Spleen (tissue), 11 donors: Measurements from ENCODE around the gene C8A. TPM values are rescaled to one million over a fixed set of nuclear protein-coding genes. Genes with fewer than 3 reads are reported as not detected.

Experiments used
- DNase-seq: peaks from one replicate; pipeline ENCODE4 v3.0.0-alpha.2; 2020
- H3K27ac ChIP-seq, 8 donors: fragments of 200-600 bp; sonication (generic) in 7 of 8; 1 replicate in 4 of 8; 2 replicates in 4 of 8; pipeline versions ENCODE4 v1.5.0 to v1.8.0; 2016 to 2021; ENCODE audit warnings: inconsistent platforms in 4 of 8, mild to moderate bottlenecking in 4 of 8, moderate library complexity in 1 of 8
- H3K27me3 ChIP-seq, 7 donors: fragments of 200-600 bp; sonication (generic) in 6 of 7; replicated peaks in 1 of 7; 1 replicate in 4 of 7; 2 replicates in 3 of 7; pipeline versions ENCODE4 v1.5.0 to v1.8.0; 2016 to 2021; ENCODE audit warnings: inconsistent platforms in 3 of 7, mild to moderate bottlenecking in 1 of 7
- H3K36me3 ChIP-seq, 6 donors: fragments of 200-600 bp; sonication (generic) in 5 of 6; 1 replicate in 4 of 6; 2 replicates in 2 of 6; pipeline versions ENCODE4 v1.5.0 to v1.8.0; 2016 to 2021; ENCODE audit warnings: inconsistent platforms in 2 of 6
- H3K4me1 ChIP-seq, 6 donors: fragments of 200-600 bp; sonication (generic) in 5 of 6; 1 replicate in 3 of 6; 2 replicates in 3 of 6; pipeline versions ENCODE4 v1.5.0 to v1.8.0; 2016 to 2021; ENCODE audit warnings: inconsistent platforms in 3 of 6
- H3K4me3 ChIP-seq, 8 donors: fragments of 200-600 bp; sonication (generic) in 7 of 8; 1 replicate in 4 of 8; 2 replicates in 4 of 8; pipeline versions ENCODE4 v1.5.0 to v1.8.0; 2016 to 2021; ENCODE audit warnings: inconsistent platforms in 4 of 8, mild to moderate bottlenecking in 4 of 8, moderate library complexity in 2 of 8
- H3K9me3 ChIP-seq, 8 donors: fragments of 200-600 bp; sonication (generic) in 7 of 8; 1 replicate in 4 of 8; 2 replicates in 4 of 8; pipeline versions ENCODE4 v1.5.0 to v1.8.0; 2016 to 2021; ENCODE audit warnings: inconsistent platforms in 4 of 8
- CTCF ChIP-seq, 11 experiments: fragments of 200-600 bp in 7 of 11; fragments of 450-650 bp in 4 of 11; sonication (generic) in 4 of 11; IDR thresholded peaks in 8 of 11; conservative IDR thresholded peaks in 3 of 11; 1 replicate in 7 of 11; 2 replicates in 4 of 11; pipeline versions ENCODE4 v1.4.0 to v1.8.0; 2016 to 2021; ENCODE audit warnings: antibody characterized with exemption in 11 of 11, inconsistent platforms in 4 of 11, mild to moderate bottlenecking in 1 of 11
- POLR2A ChIP-seq, 3 donors: fragments of 450-650 bp; IDR thresholded peaks; one replicate each; pipeline ENCODE4 v1.5.1; 2017; ENCODE audit warnings: antibody characterized with exemption in 3 of 3, mild to moderate bottlenecking in 1 of 3
- POLR2AphosphoS5 ChIP-seq, 3 donors: sonication (generic); formaldehyde crosslinking; IDR thresholded peaks; one replicate each; pipeline ENCODE4 v1.5.1; 2017; ENCODE audit warnings: antibody characterized with exemption in 3 of 3
- WGBS, 5 donors: extraction: QIAGEN DNeasy Blood & Tissue Kit in 3 of 5; methylation state at CpG; one replicate each; pipeline versions ENCODE4 v1.1.5 to v1.1.7; 2013 to 2018; 5-methylcytosine and 5-hydroxymethylcytosine counted together
- intact Hi-C: fragments of 100-400 bp; cut with DNase I; formaldehyde crosslinking; loops from one replicate; pipeline ENCODE4 v1.15.0; 2023; ENCODE audit warnings: low total_unique reads
- polyA plus RNA-seq, 3 donors: library from polyadenylated mRNA; stranded (reverse); fragments of 200-250 nt; gene quantifications; one replicate each; pipeline ENCODE4 v1.2.1, GENCODE V29; 2013
- total RNA-seq, 7 donors: library from RNA; depleted of rRNA in 3 of 7; stranded (reverse); fragments of >200 nt in 3 of 7; fragmentation: NEBNext Ultra II Directional in 4 of 7; extraction: Animal tissue kit (Norgen Biotek cat#: 25700) in 4 of 7; gene quantifications; one replicate each; pipeline versions ENCODE4 v1.1.0 to v1.2.1, GENCODE V29; 2016 to 2021
- donor health status: healthy with polysubstance abuse.
- donor health status: DM: no; HTN: no; CAD: no; lungs with moderate emphysema.
- donor health status: DM: no; HTN: no; CAD: no.
- donor health status: Bipolar disorder and iron deficiency.
- donor health status: healthy.
- donor health status: DM: no; HTN: no; CAD: no.
- donor health status: DM: yes; HTN: yes; CAD: no.

Gene C8A
- total and polyA plus RNA-seq, 10 donors: 0.03 TPM; not detected in 9

DNA sequence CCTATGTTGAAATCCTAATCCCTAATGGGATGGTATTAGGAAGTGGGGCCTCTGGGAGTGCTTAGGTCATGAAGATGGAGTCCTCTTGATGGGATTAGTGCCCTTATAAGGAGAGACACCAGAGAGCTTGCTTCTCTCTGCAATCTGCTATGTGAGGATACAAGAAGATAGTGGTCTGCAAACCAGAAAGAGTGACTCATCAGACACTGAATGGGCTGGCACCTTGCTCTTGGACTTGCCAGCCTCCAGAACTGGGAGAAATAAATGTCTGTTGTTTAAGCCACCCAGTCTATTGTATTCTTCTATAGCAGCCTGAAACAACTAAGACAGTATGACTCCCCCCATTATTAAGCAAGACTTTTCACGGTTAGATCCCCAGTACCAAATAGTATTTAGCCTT lies 67.9 kb downstream of the C8A start:
- H3K27ac ChIP-seq: no peak overlapping the region
- WGBS, 5 donors: 69 to 93% (median 88%) methylated on average over 1 of the region's 1 CpG
- H3K4me1 ChIP-seq: no peaks in the 10 kb centered on the region
- H3K36me3 ChIP-seq: no peaks in the 10 kb centered on the region
- DNase-seq: no peak
- no peak for TF ChIP-seq CTCF (IDR thresholded peaks at IDR 0.05 in 8 of 11, conservative IDR thresholded peaks at IDR 0.05 in 3 of 11)
- TF ChIP-seq POLR2A (IDR thresholded peaks at IDR 0.05): no peak
- TF ChIP-seq POLR2AphosphoS5 (IDR thresholded peaks at IDR 0.05): no peak
- H3K27me3 ChIP-seq: no peaks in the 10 kb centered on the region
- no peak overlapping the region for H3K4me3 ChIP-seq
- H3K9me3 ChIP-seq: no peaks in the 10 kb centered on the region
- intact Hi-C loops: no loop called here

DNA sequence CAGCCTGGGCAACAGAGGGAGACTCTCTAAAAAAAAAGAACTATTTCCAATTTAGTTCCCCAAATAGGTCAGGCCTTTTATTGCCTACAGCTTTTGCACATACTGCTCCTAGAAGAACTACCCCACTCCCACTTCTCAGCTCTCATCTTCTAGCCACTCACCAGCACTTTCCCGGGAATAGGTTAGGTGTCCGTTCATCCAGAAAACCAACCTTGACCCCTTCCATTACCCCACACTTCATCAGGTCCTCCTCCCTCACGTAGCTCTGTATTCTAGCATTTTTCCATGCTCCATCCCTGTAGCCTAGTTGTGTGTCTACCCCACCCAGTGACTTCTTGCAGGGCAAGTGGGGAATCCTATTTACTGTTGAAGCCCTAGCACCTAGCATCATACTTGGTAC lies 68.6 kb downstream of the C8A start:
- TF ChIP-seq POLR2AphosphoS5 (IDR thresholded peaks at IDR 0.05): no peak
- no peak for TF ChIP-seq POLR2A (IDR thresholded peaks at IDR 0.05)
- no peak for TF ChIP-seq CTCF (IDR thresholded peaks at IDR 0.05 in 8 of 11, conservative IDR thresholded peaks at IDR 0.05 in 3 of 11)
- WGBS, 5 donors: 26 to 86% (median 57%) methylated on average over 3 of the region's 3 CpGs
- H3K36me3 ChIP-seq: no peaks in the 10 kb centered on the region
- intact Hi-C loops: no loop called here
- H3K4me3 ChIP-seq: no peak overlapping the region
- no peak overlapping the region for H3K27ac ChIP-seq
- H3K9me3 ChIP-seq: no peaks in the 10 kb centered on the region
- H3K4me1 ChIP-seq: no peaks in the 10 kb centered on the region
- H3K27me3 ChIP-seq: no peaks in the 10 kb centered on the region
- DNase-seq: no peak

GRCh38 chr1:56924116-56924515 lies 69.5 kb downstream of the C8A start:
- Histone ChIP-seq H3K27me3 (no peaks in the 10 kb centered on the region), H3K36me3 (no peaks in the 10 kb centered on the region), H3K27ac (no peak overlapping the region), H3K4me1 (no peaks in the 10 kb centered on the region), H3K4me3 (no peak overlapping the region), H3K9me3 (no peaks in the 10 kb centered on the region)
- intact Hi-C loops: no loop called here
- WGBS, 5 donors: 75 to 87% (median 83%) methylated on average over 5 of the region's 5 CpGs
- TF ChIP-seq POLR2A (IDR thresholded peaks at IDR 0.05) (no peak), CTCF (IDR thresholded peaks at IDR 0.05 in 8 of 11, conservative IDR thresholded peaks at IDR 0.05 in 3 of 11) (no peak), POLR2AphosphoS5 (IDR thresholded peaks at IDR 0.05) (no peak)
- DNase-seq: no peak

GRCh38 chr1:56925193-56925592 lies 70.6 kb downstream of the C8A start:
- Histone ChIP-seq H3K9me3 (peaks cover 0 to 3% (median 0%) of the 10 kb centered on the region in 8 donors), H3K4me1 (no peaks in the 10 kb centered on the region), H3K27ac (no peak overlapping the region), H3K36me3 (no peaks in the 10 kb centered on the region), H3K4me3 (no peak overlapping the region), H3K27me3 (no peaks in the 10 kb centered on the region)
- DNase-seq: no peak
- intact Hi-C loops: no loop called here
- no peak for TF ChIP-seq POLR2AphosphoS5 (IDR thresholded peaks at IDR 0.05)
- no peak for TF ChIP-seq POLR2A (IDR thresholded peaks at IDR 0.05)
- TF ChIP-seq CTCF (IDR thresholded peaks at IDR 0.05 in 8 of 11, conservative IDR thresholded peaks at IDR 0.05 in 3 of 11): no peak
